Measurements from ENCODE around the gene PRPSAP2.
"Not testable (repeated sequence)": the region's sequence is repeated elsewhere in the genome, so short reads cannot be mapped to it uniquely, and the experiment has no call there.

Gene PRPSAP2

DNA sequence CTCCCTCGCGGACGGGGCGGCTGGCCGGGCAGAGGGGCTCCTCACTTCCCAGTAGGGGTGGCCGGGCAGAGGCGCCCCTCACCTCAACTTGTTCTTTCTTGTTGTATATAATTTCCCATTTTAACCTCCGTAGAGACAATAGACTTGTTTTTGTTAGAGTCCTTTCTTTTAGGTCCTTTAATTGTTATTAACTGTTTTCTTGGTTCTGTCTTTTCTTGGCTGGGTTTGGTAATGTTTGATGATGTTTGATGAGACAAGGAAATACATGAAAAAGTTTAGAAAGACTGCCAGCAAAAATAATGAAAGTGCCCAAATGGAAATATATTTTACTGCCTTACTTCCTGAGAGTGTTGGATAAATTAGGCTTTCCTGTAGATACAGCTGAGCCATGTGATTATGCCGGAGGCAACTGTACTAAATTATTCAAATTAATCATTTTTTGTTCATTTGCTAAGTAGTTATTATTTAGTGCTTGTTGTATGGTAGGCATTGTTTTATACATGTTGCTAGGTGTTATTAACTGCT, 30.9 kb downstream of the PRPSAP2 start:
- in situ Hi-C loops (cut with MboI; ENCODE audit: low sequenced_read_pairs) = no loop called here

DNA sequence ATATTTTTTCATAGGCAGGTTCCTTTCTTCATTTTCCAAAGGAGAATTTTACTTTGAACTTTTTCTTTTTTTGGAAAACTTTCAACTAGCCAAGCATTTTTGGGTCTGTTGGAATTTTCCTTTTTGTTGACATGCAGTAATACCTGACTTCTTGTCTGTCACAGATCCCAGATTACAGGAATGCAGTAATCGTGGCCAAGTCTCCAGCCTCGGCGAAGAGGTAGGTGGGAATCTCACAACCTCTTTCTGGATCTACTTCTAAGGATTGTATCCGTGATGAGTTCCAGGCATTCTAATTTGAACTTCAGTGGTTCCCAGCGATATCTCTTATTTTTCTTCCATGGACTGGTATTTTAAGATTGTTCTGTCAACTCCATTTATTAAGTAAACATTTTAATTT, 31.7 kb downstream of the PRPSAP2 start:
- in situ Hi-C loops (cut with MboI; ENCODE audit: low sequenced_read_pairs) = no loop called here

DNA sequence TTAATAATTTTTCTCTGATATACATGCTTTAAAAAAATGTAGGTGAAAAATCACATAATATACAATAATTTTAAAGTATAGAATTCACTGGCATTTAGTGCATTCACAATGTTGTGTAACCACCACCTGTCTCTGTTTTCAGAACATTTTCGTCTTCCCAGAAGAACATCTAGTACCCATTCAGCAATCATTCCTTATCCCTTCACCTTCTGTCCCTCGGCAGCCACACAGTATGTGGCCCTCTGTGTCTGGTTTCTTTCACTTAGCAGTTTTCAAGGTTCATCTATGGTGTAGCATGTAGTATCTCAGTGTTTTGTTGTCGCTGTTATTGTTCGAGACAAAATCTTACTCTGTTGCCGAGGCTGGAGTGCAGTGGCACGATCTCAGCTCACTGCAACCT, 33.6 kb downstream of the PRPSAP2 start:
- in situ Hi-C loops (cut with MboI; ENCODE audit: low sequenced_read_pairs) = no loop called here

DNA sequence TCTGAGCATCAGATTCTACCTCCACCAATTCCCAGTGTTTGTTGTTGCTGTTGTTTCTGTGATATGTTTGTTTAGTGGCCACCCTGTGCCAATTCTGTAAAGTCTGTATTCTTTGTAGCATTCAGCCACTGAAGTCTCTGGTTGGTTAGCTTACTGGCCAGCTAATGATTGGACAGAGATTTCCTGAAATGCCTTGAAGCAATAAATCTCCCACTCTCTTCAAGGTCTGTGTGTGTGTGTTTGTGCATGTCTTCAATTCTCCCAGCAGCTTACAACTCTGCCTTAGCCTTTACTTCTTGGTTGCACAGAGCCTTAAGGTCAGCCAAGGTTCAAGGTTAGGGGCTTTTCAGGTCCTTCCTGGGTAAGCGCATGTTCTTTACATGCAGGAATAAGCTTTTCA, 38.2 kb downstream of the PRPSAP2 start:
- in situ Hi-C loops (cut with MboI; ENCODE audit: low sequenced_read_pairs) = no loop called here

DNA sequence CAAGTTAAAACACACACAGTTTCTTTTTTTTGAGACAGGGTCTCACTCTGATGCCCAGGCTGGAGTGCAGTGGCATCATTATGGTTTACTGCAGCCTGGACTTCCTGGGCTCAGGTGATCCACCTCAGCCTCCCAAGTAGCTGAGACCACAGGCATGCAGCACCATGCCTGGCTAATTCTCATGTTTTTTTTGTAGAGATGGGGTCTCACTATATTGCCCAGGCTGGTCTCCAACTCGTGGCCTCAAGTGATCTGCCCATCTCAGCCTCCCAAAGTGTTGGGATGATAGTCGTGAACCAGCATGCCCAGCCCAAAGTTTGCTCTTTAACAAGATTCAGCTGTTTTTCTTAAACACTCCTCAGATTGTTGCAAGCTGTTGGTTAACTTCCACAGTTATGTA, 39.0 kb downstream of the PRPSAP2 start:
- in situ Hi-C loops (cut with MboI; ENCODE audit: low sequenced_read_pairs) = no loop called here

DNA sequence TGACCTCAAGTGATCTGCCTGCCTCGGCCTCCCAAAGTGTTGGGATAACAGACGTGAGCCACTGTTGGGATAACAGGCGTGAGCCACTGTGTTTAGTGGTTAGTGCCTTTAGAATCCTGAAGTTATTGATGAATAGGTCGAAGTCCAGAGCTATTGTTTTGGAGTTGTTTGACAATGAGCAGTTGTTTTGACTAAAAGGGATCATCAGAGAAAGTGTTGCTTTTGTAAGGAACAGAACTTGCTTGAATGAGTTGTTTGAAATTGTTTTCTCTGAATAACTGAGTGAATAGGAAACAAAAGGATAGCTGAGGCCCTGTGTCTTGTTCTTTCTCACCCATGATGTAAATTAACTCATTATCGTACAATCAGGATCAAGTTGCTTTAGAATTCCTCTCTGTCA, 46.6 kb downstream of the PRPSAP2 start:
- in situ Hi-C loops (cut with MboI; ENCODE audit: low sequenced_read_pairs) = no loop called here

DNA sequence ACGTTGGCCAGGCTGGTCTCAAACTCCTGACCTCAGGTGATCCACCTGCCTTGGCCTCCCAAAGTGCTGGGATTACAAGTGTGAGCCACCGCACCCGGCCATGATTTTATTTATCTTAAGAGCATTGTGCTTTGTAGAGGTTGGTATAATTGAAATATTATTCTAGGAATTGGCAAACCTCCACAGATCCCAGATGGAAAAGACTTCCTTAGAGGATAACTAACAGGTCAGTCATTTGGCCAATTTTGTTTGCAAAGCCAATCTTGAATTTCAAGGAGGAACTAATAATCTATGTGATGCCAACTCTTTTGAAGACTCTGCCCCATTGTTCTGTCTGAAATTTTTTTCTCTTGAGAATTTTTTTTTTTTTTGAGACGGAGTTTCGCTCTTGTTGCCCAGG, 47.3 kb downstream of the PRPSAP2 start:
- in situ Hi-C loops (cut with MboI; ENCODE audit: low sequenced_read_pairs) = no loop called here

DNA sequence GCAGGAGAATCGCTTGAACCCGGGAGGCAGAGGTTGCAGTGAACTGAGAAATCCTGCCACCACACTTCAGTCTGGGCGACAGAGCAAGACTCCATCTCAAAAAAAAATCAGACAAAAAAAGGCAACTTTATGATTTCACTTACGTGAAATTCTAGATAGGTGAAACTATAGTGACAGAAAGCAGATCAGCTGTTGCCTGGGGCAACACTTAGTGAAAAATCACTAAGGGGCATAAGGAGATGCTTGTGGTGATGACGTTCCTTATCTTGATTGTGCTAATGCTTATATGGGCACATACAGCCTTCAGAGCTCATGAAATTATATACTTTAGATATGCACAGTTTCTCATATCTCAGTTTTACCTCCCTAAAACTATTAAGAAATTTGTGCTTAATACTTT, 52.4 kb downstream of the PRPSAP2 start:
- in situ Hi-C loops (cut with MboI; ENCODE audit: low sequenced_read_pairs) = no loop called here

DNA sequence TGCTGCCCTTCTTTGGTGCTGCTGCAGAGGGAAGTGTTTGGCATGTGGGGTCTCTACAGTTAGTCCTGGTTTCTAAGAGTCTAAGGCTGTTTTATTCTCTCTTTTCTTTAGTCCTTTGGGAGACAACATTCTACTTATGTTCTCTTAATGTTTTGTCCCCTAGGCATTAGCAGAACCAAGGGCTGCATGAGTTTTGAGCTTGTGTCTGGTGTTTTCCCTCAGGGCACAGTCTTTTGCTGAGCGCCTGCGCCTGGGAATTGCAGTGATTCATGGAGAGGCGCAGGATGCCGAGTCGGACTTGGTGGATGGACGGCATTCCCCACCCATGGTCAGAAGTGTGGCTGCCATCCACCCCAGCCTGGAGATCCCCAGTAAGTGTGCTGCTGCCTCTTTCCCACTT, 53.0 kb downstream of the PRPSAP2 start:
- in situ Hi-C loops (cut with MboI; ENCODE audit: low sequenced_read_pairs) = no loop called here

DNA sequence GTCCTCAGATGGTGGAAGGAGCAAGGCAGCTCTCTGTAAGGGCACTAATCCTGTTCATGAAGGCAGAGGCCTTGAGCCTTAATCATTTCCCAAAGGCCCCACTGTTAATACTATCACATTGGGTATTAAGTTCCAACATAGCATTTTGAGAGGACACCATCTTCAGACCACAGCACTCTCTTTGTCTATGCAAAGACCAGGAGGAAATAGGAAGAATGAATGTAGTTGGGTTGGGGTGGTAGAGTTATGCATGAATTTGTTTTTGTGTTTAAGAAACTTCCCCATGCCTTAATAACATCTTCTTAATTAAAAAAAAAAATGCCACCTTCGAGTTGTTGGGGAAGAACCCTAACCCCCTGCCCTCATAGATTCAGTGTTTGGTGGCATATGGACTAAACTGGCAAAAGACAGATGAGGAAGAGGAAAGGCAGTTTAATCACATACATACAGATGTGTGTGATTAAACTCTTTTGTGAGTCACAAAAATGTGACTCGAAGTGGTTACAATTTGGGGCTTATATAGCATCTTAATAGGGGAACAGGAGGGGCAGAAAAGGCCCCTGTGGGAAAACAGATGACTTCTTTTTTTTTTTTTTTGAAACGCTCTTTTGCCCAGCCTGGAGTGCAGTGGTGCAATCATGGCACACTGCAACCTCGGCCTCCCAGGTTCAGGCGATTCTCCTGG, 59.0 kb downstream of the PRPSAP2 start:
- in situ Hi-C loops (cut with MboI; ENCODE audit: low sequenced_read_pairs) = no loop called here

DNA sequence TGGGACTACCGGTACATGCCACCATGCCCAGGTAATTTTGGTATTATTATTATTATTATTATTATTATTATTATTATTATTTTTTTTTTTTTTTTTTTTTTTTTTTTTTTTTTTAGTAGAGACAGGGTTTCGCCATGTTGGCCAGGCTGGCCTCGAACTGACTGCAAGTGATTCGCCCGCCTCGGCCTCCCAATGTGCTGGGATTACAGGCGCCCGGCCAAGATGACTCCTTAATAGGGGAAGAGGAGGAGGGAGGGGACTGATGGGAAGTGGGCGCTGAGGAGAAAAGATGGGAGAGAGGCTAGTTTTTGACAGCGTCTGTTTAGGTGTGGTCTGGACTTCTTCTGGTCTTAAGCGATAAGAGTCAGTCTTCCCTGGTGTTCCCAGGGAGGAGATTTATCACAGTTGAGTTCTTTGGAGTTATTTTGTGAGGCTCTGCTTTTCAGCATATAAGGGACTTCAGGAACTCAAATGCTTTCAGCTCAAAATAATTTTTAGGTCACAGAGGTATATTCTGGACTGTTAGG, 59.6 kb downstream of the PRPSAP2 start:
- in situ Hi-C loops (cut with MboI; ENCODE audit: low sequenced_read_pairs) = no loop called here

DNA sequence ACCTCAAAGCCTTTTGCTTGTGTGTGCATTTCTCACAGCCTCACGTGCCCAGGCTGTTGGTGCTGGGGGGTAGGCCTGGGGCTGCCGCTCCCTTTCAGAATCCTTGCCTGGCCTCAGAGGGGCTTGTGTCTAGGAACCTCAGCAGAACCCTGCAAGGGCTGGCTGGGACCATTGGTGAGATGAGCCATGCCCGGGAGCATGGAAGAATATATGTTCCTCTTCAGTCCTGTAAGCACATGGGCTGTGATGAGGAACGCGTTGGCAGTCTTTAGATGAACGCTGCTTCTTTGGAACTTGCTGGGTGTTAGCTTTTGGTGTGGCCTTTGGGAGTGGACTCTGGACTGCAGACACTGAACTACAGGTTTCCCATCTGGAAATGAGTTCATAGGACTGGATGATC, 62.0 kb downstream of the PRPSAP2 start:
- in situ Hi-C loops (cut with MboI; ENCODE audit: low sequenced_read_pairs) = no loop called here

DNA sequence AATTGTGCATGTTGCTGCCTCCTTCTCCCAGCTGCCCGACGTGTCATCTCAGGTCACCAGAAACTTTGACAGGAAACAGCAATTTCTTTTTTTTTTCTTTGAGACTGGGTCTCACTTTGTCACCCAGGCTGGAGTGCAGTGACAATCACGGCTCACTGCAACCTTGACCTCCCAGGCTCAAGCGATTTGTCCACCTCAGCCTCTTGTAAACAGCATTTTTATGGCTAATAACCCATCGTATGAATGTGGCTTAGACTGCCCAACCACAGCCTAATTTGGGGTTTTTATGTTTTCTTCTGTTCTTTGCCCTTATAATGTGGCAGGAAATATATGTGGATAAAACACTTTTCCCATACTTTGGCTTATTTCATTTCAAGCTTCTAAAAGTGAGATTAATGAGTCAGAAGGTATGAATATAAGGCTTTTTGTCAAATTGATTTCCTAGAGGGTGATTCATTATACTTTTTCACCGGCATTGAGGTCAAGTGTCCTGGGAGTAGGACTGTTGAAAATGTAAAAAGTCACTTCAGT, 63.0 kb downstream of the PRPSAP2 start:
- in situ Hi-C loops (cut with MboI; ENCODE audit: low sequenced_read_pairs) = no loop called here

DNA sequence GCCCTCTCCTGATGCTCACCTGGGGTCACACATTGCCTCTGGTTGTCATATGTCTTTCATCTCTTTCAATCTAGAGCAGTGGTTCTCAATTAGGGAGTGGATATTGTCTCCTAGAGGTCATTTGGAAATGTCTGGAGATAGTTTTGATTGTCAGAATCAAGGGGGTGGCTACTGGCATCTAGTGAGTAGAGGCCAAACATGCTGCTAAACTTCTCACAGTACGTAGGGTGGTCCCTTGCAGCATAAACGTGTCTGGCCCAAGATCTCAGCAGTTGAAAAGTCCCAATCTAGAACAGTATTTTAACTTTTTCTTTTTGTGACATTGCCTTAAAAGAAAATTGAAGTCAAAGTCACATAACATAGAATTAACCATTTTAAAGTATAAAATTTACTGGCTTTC, 63.6 kb downstream of the PRPSAP2 start:
- in situ Hi-C loops (cut with MboI; ENCODE audit: low sequenced_read_pairs) = no loop called here

DNA sequence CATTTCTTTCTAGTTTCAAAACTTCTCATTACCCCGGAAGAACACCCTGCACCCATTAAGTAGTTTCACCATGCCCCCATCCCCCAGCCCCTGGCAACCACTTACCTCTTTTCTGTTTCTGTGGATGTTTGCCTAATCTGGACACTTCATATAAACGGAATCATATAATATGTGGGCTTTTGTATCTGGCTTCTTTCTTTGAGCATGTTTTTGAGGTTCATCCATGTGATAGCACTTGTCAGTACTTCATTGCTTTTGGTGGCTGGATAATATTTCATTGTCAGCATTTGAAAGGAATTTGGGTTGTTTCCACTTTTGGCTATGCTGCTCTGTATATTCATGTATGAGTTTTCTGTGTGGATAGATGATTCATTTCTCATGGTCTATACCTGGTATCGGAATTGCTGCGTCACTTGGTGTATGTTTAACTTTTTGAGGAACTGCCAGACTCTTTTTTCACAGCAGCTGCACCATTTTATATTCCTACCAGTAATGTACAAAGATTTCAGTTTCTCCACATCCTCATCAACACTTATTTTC, 64.1 kb downstream of the PRPSAP2 start:
- in situ Hi-C loops (cut with MboI; ENCODE audit: low sequenced_read_pairs) = no loop called here

DNA sequence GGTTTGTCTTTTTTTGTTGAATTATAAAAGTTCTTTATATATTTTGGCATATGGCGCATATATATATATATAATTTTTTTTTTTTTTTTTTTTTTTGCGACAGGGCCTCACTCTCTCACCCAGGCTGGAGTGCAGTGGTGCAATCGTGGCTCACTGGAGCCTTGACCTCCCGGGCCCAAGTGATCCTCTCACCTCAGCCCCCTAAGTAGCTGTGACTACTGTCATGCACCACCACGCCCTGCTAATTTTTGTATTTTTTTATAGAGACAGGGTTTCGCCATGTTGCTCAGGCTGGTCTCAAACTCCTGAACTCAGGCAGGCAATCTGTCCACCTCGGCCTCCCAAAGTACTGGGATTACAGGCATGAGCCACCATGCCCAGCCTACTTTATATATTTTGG, 64.7 kb downstream of the PRPSAP2 start:
- in situ Hi-C loops (cut with MboI; ENCODE audit: low sequenced_read_pairs) = not testable (repeated sequence)

DNA sequence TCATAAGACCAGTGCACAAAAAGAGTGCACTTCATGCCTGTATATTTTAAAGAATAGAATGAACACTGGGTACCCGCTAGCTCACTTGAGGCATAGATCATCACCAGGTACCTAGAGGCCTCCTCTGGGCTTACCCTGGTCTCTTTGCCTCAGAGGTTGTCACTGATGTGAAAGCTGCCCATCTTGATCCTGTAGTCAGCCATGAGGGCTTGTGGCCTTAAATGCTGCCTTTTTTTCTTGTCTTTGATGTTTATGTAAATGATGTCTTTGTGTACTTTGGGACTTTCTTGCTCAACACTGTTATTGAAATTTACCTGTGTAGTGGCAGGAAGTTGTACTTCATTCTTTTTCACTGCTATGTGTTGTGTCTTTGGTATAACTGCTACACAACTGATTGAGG, 67.3 kb downstream of the PRPSAP2 start:
- in situ Hi-C loops (cut with MboI; ENCODE audit: low sequenced_read_pairs) = no loop called here

DNA sequence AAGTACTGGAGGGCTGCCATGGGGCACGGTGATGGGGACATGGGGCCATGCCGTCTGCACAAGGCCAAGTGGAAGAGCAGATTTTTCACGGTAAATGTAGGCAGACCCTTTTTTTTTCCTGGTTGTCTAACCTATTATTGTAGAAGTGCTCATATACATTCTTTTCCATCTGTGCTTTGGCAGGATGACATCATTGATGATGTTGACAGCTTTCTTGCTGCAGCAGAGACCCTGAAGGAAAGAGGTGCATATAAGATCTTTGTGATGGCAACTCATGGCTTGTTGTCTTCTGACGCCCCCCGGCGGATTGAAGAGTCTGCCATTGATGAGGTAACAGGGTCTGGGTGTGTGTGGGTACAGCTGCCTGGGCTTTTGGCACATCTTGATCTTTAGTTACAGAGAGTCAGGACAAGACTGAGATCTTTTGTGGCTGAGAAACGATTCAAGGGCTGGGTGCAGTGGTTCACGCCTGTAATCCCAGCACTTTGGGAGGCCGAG, 70.7 kb downstream of the PRPSAP2 start:
- in situ Hi-C loops (cut with MboI; ENCODE audit: low sequenced_read_pairs) = no loop called here

DNA sequence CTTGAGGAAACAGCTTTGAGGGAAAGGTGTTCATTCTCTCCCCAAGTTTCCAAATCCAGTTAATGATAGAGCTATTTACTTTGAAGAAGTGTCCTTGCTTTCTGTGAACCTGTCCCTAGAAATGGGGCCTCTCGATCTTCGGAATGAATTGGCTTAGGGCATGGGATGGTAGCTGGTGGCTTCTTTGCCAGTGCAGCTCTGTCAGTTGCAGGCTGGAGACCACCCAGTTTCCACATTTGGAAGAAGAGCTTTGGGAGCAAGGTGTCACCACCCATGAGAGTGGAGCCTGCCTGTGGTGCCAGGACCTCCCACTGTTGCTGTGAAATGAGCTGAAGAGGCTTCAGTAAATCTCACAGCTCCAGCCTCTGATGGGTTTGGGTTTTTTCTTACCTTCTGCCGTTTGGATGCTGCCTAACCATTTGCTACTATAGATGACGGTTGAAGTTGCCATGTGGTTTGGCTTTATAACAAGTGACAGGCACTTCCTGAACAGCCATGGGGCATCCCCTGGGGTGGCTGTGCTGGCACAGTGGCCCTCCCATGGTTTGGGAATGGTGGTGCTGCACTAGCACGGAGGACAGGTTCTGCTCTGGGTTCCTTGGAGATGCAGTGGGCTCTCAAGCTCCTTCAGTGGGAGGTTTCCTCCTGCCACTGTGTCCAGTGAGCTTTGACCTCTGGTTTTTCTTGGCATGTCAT, 74.6 kb downstream of the PRPSAP2 start:
- in situ Hi-C loops (cut with MboI; ENCODE audit: low sequenced_read_pairs) = no loop called here

DNA sequence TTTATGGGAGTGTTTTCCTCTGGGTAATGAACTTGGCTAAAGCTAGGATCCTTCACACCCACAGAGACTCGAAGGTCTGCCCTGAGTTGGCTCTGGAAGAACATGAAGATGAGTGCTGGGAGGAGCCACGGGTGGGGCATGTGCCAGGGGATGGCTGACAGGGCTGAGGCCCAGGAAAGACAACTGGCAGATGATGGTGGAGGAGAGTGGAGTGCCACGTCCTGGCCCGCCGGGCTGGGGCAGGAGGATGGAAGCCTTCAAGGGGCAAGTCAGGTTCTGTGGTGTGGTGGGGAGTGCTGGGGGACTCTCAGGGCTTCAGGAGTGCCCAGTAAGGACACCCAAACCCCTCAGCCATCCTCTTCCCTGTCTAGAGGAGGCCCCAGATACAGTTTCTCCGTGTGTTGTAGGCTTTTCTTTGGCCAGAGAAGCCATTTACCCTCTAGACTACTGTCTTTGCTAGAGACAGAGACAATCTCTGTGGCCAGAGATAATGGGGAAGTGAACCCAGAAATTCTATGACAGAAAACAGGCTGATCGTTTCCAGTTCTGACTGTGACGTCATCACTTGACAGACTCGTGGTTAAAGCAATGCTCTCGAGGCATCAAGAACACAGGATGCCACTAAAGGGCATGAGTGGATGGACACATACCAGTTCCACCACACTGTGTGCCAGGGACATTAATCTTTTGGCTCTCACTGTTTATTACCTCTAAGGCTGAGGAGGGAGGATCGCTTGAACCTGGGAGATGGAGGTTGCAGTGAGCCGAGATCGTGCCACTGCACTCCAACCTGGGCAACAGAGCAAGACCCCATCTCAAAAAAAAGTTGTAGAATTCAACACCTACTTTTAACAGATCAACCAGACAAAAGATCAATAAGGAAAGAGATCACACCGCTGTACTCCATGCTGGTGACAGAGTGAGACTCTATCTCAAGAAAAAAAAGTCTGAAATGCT, 75.4 kb downstream of the PRPSAP2 start:
- in situ Hi-C loops (cut with MboI; ENCODE audit: low sequenced_read_pairs) = no loop called here

All from HL-60/S4 treated with phorbol 12-myristate 13-acetate at 8.2 ng/mL for 4 days and 3 days (cell line).